AG09309 (cell line): ENCODE data around the gene PPP4R2.

Experiments used
- DNase-seq: peaks from one replicate; pipeline ENCODE4 v3.0.0-alpha.2; 2010; ENCODE audit warnings: low read depth
- H3K4me3 ChIP-seq: 2 replicates; pipeline ENCODE4 v1.5.1; 2011; ENCODE audit warnings: mild to moderate bottlenecking, low read depth, low read length, moderate library complexity; ENCODE audit not compliant: control insufficient read depth
- CTCF ChIP-seq: IDR thresholded peaks from 2 replicates; pipeline ENCODE4 v1.5.1; 2011; ENCODE audit warnings: mild to moderate bottlenecking, low read depth, low read length, inconsistent platforms; ENCODE audit not compliant: insufficient read depth, control insufficient read depth; ENCODE audit errors: missing control alignments

The PPP4R2 gene

GRCh38 chr3:73072634-73073033 lies 76.0 kb downstream of the PPP4R2 start:
- DNase-seq: no peak

GRCh38 chr3:73073091-73073707 lies 76.6 kb downstream of the PPP4R2 start:
- no peak overlapping the region for H3K4me3 ChIP-seq
- no peak for TF ChIP-seq CTCF
- no peak for DNase-seq

More at GRCh38 chr3:73072634-73073033, 76.0 kb downstream of the PPP4R2 start:
- no peak overlapping the region for H3K4me3 ChIP-seq
- TF ChIP-seq CTCF: no peak

- no peak for DNase-seq
- no peak for TF ChIP-seq CTCF
- no peak overlapping the region for H3K4me3 ChIP-seq
Observed at GRCh38 chr3:73074781-73075180, 78.2 kb downstream of the PPP4R2 start.

GRCh38 chr3:73080216-73080966 lies 83.8 kb downstream of the PPP4R2 start:
- TF ChIP-seq CTCF: no peak
- no peak for DNase-seq
- H3K4me3 ChIP-seq: no peak overlapping the region

GRCh38 chr3:73081140-73081539 lies 84.5 kb downstream of the PPP4R2 start:
- DNase-seq: no peak
- no peak overlapping the region for H3K4me3 ChIP-seq
- TF ChIP-seq CTCF: no peak

- H3K4me3 ChIP-seq: no peak overlapping the region
- TF ChIP-seq CTCF: no peak
- no peak for DNase-seq
Observed at GRCh38 chr3:73084170-73084569, 87.6 kb downstream of the PPP4R2 start.
